GM23338 (cell line): ENCODE data around the gene RPTOR. TPM values are rescaled to one million over a fixed set of nuclear protein-coding genes. Genes with fewer than 3 reads are reported as not detected.

ENCODE experiments used
- ATAC-seq: fragments of 200-7000 bp; cut with Tn5 transposase; 3 replicates; pipeline ENCODE4 v1.9.1; 2020
- DNase-seq: peaks from one replicate; pipeline ENCODE4 v3.0.0-alpha.2; 2015; ENCODE audit warnings: low spot score
- H2AFZ ChIP-seq: fragments of 200-600 bp; sonication (generic); 2 replicates; pipeline ENCODE4 v1.8.0; 2016; ENCODE audit warnings: antibody characterized with exemption, mild to moderate bottlenecking, moderate library complexity
- H3F3A ChIP-seq: fragments of 200-600 bp; sonication (generic); replicated peaks from 2 replicates; pipeline ENCODE4 v1.8.0; 2017; ENCODE audit warnings: antibody characterized with exemption, mixed run types, low read depth
- H3K27ac ChIP-seq: fragments of 200-600 bp; sonication (generic); 2 replicates; pipeline ENCODE4 v1.6.1; 2016; ENCODE audit warnings: low read depth
- H3K27me3 ChIP-seq: fragments of 200-600 bp; sonication (generic); 2 replicates; pipeline ENCODE4 v1.8.0; 2016; ENCODE audit warnings: mild to moderate bottlenecking, mixed run types, moderate library complexity; ENCODE audit not compliant: insufficient read depth
- H3K36me3 ChIP-seq: fragments of 200-600 bp; sonication (generic); 2 replicates; pipeline ENCODE4 v1.8.0; 2016; ENCODE audit warnings: mild to moderate bottlenecking; ENCODE audit not compliant: insufficient read depth
- H3K4me1 ChIP-seq: fragments of 200-600 bp; sonication (generic); 2 replicates; pipeline ENCODE4 v1.8.0; 2016; ENCODE audit warnings: mild to moderate bottlenecking, moderate library complexity; ENCODE audit not compliant: insufficient read depth
- H3K4me2 ChIP-seq: fragments of 200-600 bp; sonication (generic); 2 replicates; pipeline ENCODE4 v1.7.1; 2017; ENCODE audit warnings: mixed run types
- H3K4me3 ChIP-seq: fragments of 200-600 bp; sonication (generic); 2 replicates; pipeline ENCODE4 v1.6.1; 2016; ENCODE audit warnings: mixed run types
- H3K79me2 ChIP-seq: fragments of 200-600 bp; sonication (generic); replicated peaks from 2 replicates; pipeline ENCODE4 v1.8.0; 2017; ENCODE audit warnings: mild to moderate bottlenecking; ENCODE audit not compliant: insufficient read depth
- H3K9me2 ChIP-seq: fragments of 200-600 bp; sonication (generic); 2 replicates; pipeline ENCODE4 v1.8.0; 2017; ENCODE audit not compliant: insufficient read depth
- H4K20me1 ChIP-seq: fragments of 200-600 bp; sonication (generic); replicated peaks from 2 replicates; pipeline ENCODE4 v1.8.0; 2017; ENCODE audit warnings: mild to moderate bottlenecking; ENCODE audit not compliant: insufficient read depth
- H3K27ac Mint-ChIP-seq: 2 replicates; pipeline ENCODE4 v1.8.0; 2020; ENCODE audit warnings: inconsistent platforms, mild to moderate bottlenecking, moderate library complexity, mixed read lengths
- H3K27me3 Mint-ChIP-seq: 3 replicates; pipeline ENCODE4 v1.8.0; 2022; ENCODE audit warnings: low read depth, mild to moderate bottlenecking, moderate library complexity, mixed read lengths, inconsistent platforms; ENCODE audit not compliant: insufficient read depth, poor library complexity
- H3K36me3 Mint-ChIP-seq: 3 replicates; pipeline ENCODE4 v1.8.0; 2021; ENCODE audit warnings: low read depth, mild to moderate bottlenecking, inconsistent platforms, moderate library complexity, mixed read lengths
- H3K4me1 Mint-ChIP-seq: 3 replicates; pipeline ENCODE4 v1.8.0; 2020; ENCODE audit warnings: mild to moderate bottlenecking, inconsistent platforms, mixed read lengths
- H3K4me3 Mint-ChIP-seq: 3 replicates; pipeline ENCODE4 v1.8.0; 2021; ENCODE audit warnings: moderate library complexity, mild to moderate bottlenecking, inconsistent platforms, mixed read lengths
- H3K9me3 Mint-ChIP-seq: 3 replicates; pipeline ENCODE4 v1.8.0; 2020; ENCODE audit warnings: moderate library complexity, mild to moderate bottlenecking, inconsistent platforms, mixed read lengths
- CREB1 ChIP-seq: fragments of 250-450 bp; sonication (Bioruptor Pico); IDR thresholded peaks from 2 replicates; pipeline ENCODE4 v1.5.0; 2020; ENCODE audit warnings: low read depth, mild to moderate bottlenecking, moderate library complexity
- CTCF ChIP-seq, 2 experiments: fragments of 200-600 bp in 1 of 2; sonication (generic) in 1 of 2; conservative IDR thresholded peaks; 2 replicates each; pipeline versions ENCODE4 v1.5.1 to v1.6.1; 2016 to 2017; ENCODE audit warnings: antibody characterized with exemption in 2 of 2, low read depth in 2 of 2, mild to moderate bottlenecking in 2 of 2, moderate library complexity in 1 of 2
- ETS1 ChIP-seq: IDR thresholded peaks from 2 replicates; pipeline ENCODE4 v1.6.1; 2016; ENCODE audit warnings: antibody characterized with exemption
- EZH2 ChIP-seq: fragments of 200-600 bp; sonication (generic); IDR thresholded peaks from one replicate; pipeline ENCODE4 v1.8.0; 2017; ENCODE audit warnings: antibody characterized with exemption, mild to moderate bottlenecking, low read depth; ENCODE audit not compliant: unreplicated experiment
- EZH2phosphoT487 ChIP-seq: fragments of 200-600 bp; sonication (generic); IDR thresholded peaks from one replicate; pipeline ENCODE4 v1.8.1; 2018; ENCODE audit warnings: antibody characterized with exemption; ENCODE audit not compliant: unreplicated experiment
- JUNB ChIP-seq: IDR thresholded peaks from one replicate; pipeline ENCODE4 v1.6.1; 2016; ENCODE audit warnings: antibody characterized with exemption; ENCODE audit not compliant: unreplicated experiment
- POLR2AphosphoS5 ChIP-seq: IDR thresholded peaks from 2 replicates; pipeline ENCODE4 v1.6.1; 2016; ENCODE audit warnings: antibody characterized with exemption, low read depth
- REST ChIP-seq: IDR thresholded peaks from one replicate; pipeline ENCODE4 v1.6.1; 2018; ENCODE audit warnings: antibody characterized with exemption; ENCODE audit not compliant: unreplicated experiment
- STAT1 ChIP-seq: IDR thresholded peaks from one replicate; pipeline ENCODE4 v1.6.1; 2016; ENCODE audit warnings: antibody characterized with exemption; ENCODE audit not compliant: unreplicated experiment
- ZNF114 ChIP-seq: fragments of 250-450 bp; sonication (Bioruptor Pico); IDR thresholded peaks from 2 replicates; pipeline ENCODE4 v1.5.0; 2020; ENCODE audit warnings: mild to moderate bottlenecking, moderate library complexity
- ZNF331 ChIP-seq: fragments of 250-450 bp; sonication (Bioruptor Pico); IDR thresholded peaks from 2 replicates; pipeline ENCODE4 v1.5.0; 2020; ENCODE audit warnings: low read depth, mild to moderate bottlenecking, moderate library complexity
- ZNF462 ChIP-seq: fragments of 250-450 bp; sonication (Bioruptor Pico); IDR thresholded peaks from 2 replicates; pipeline ENCODE4 v1.5.0; 2020; ENCODE audit warnings: mild to moderate bottlenecking, moderate library complexity
- polyA plus RNA-seq: library from polyadenylated mRNA; unstranded; fragments of >200 nt; fragmentation: Nextera tagmentation; extraction: Ambion mirVana; gene quantifications from 2 replicates; pipeline ENCODE4 v1.2.1, GENCODE V29; 2016
- total RNA-seq: library from RNA; depleted of rRNA; stranded (reverse); fragments of >200 nt; shearing (Covaris generic); gene quantifications from 2 replicates; pipeline ENCODE4 v1.2.3, GENCODE V29; 2014

RPTOR gene
- total and polyA plus RNA-seq, 2 experiments from 2014 or later: 9.5 to 38.0 TPM

GRCh38 chr17:80936218-80936617 lies 391.6 kb downstream of the RPTOR start (continued):
- TF ChIP-seq REST (no peak), STAT1 (no peak), EZH2phosphoT487 (no peak), EZH2 (no peak), JUNB (no peak), ZNF114 (no peak), ZNF331 (CRISPR knock-in tag) (no peak), ETS1 (no peak), POLR2AphosphoS5 (no peak)

- H3K27me3 Mint-ChIP-seq: peaks cover 11% of the 10 kb centered on the region
- H2AFZ ChIP-seq: no peak overlapping the region
- H4K20me1 ChIP-seq: peaks cover 8% of the 10 kb centered on the region; the same call in 1 of the 2 replicates
- no peak overlapping the region for H3K4me2 ChIP-seq
- H3K9me2 ChIP-seq: no peaks in the 10 kb centered on the region
- H3K36me3 ChIP-seq: no peaks in the 10 kb centered on the region
- H3K4me3 Mint-ChIP-seq: no peak overlapping the region
- H3K4me1 ChIP-seq: no peaks in the 10 kb centered on the region
- H3K4me1 Mint-ChIP-seq: peaks cover 16% of the 10 kb centered on the region
- H3K9me3 Mint-ChIP-seq: no peaks in the 10 kb centered on the region; the same call in 2 of the 3 replicates
- no peak overlapping the region for H3K27ac ChIP-seq
- ATAC-seq (no peak), DNase-seq (no peak)
- no peak overlapping the region for H3K4me3 ChIP-seq
- H3K79me2 ChIP-seq: no peaks in the 10 kb centered on the region
- H3K27ac Mint-ChIP-seq: no peak overlapping the region
- H3K27me3 ChIP-seq: no peaks in the 10 kb centered on the region
- H3K36me3 Mint-ChIP-seq: no peaks in the 10 kb centered on the region
- no peaks in the 10 kb centered on the region for H3F3A ChIP-seq
- TF ChIP-seq JUNB (no peak), ZNF114 (no peak), ZNF462 (CRISPR knock-in tag) (no peak), CREB1 (CRISPR knock-in tag) (no peak), STAT1 (no peak), CTCF (conservative IDR thresholded peaks at IDR 0.05; ENCODE audit: low read depth in 2 of 2) (no peak), ZNF331 (CRISPR knock-in tag) (no peak)
Measured at GRCh38 chr17:80936723-80937122, 392.1 kb downstream of the RPTOR start.
